CD14-positive monocyte (primary cell): ENCODE results near the gene NELL1. TPM values are rescaled to one million over a fixed set of nuclear protein-coding genes. Genes with fewer than 3 reads are reported as not detected.

Experiments used
- DNase-seq, 3 donors: peaks; one replicate each; pipeline ENCODE4 v3.0.0-alpha.2; 2011 to 2022
- H2AFZ ChIP-seq: 2 replicates; pipeline ENCODE4 v1.6.0; 2012; ENCODE audit warnings: mild to moderate bottlenecking, low read depth, low read length, inconsistent platforms; ENCODE audit not compliant: insufficient read depth, poor library complexity, severe bottlenecking
- H3K27ac ChIP-seq, 2 donors: 1 replicate in 1 of 2; 2 replicates in 1 of 2; pipeline ENCODE4 v1.5.1; 2012 to 2013; ENCODE audit warnings: low read length in 2 of 2, control low read depth in 1 of 2, inconsistent platforms in 1 of 2, low read depth in 1 of 2, mild to moderate bottlenecking in 1 of 2
- H3K27me3 ChIP-seq, 2 donors: one replicate each; pipeline versions ENCODE4 v1.6.0 to v1.6.1; 2011 to 2013; ENCODE audit warnings: low read length in 2 of 2; ENCODE audit not compliant: control insufficient read depth in 2 of 2, insufficient read depth in 2 of 2
- H3K36me3 ChIP-seq, 2 donors: replicated peaks in 1 of 2; 1 replicate in 1 of 2; 2 replicates in 1 of 2; pipeline versions ENCODE4 v1.5.1 to v1.6.1; 2012 to 2013; ENCODE audit warnings: low read length in 2 of 2, control low read depth in 1 of 2, inconsistent platforms in 1 of 2, mild to moderate bottlenecking in 1 of 2; ENCODE audit not compliant: insufficient read depth in 2 of 2, control insufficient read depth in 1 of 2
- H3K4me1 ChIP-seq, 2 donors: 1 replicate in 1 of 2; 2 replicates in 1 of 2; pipeline versions ENCODE4 v1.5.1 to v1.6.1; 2012 to 2013; ENCODE audit warnings: low read length in 2 of 2, control low read depth in 1 of 2, inconsistent platforms in 1 of 2, mild to moderate bottlenecking in 1 of 2, moderate library complexity in 1 of 2; ENCODE audit not compliant: insufficient read depth in 2 of 2, control insufficient read depth in 1 of 2
- H3K4me2 ChIP-seq: replicated peaks from 2 replicates; pipeline ENCODE3; 2012; ENCODE audit warnings: low read length, moderate library complexity, mild to moderate bottlenecking; ENCODE audit not compliant: poor library complexity, severe bottlenecking; ENCODE audit errors: extremely low read depth
- H3K4me3 ChIP-seq, 3 experiments: fragments of 200-600 bp in 1 of 3; sonication (generic) in 1 of 3; replicated peaks in 1 of 3; 1 replicate in 2 of 3; 2 replicates in 1 of 3; pipeline ENCODE4 v1.5.1; 2011 to 2013; ENCODE audit warnings: low read length in 3 of 3, mild to moderate bottlenecking in 3 of 3, control low read depth in 2 of 3, low read depth in 2 of 3, inconsistent platforms in 1 of 3, moderate library complexity in 1 of 3
- H3K79me2 ChIP-seq: 2 replicates; pipeline ENCODE4 v1.6.0; 2012; ENCODE audit warnings: mild to moderate bottlenecking, control low read depth, inconsistent platforms, low read length, moderate library complexity; ENCODE audit not compliant: insufficient read depth
- H3K9ac ChIP-seq: 2 replicates; pipeline ENCODE4 v1.6.0; 2017; ENCODE audit warnings: low read length, mild to moderate bottlenecking; ENCODE audit not compliant: insufficient read depth, poor library complexity, severe bottlenecking
- H3K9me3 ChIP-seq, 2 donors: replicated peaks in 1 of 2; 1 replicate in 1 of 2; 2 replicates in 1 of 2; pipeline versions ENCODE4 v1.5.1 to v1.6.1; 2012 to 2013; ENCODE audit warnings: low read length in 2 of 2, control low read depth in 1 of 2; ENCODE audit not compliant: control insufficient read depth in 1 of 2, insufficient read depth in 1 of 2
- H4K20me1 ChIP-seq: 2 replicates; pipeline ENCODE4 v1.6.0; 2012; ENCODE audit warnings: mild to moderate bottlenecking, low read length, control low read depth, moderate library complexity; ENCODE audit not compliant: insufficient read depth
- H3K27ac Mint-ChIP-seq, 7 donors: one replicate each; pipeline ENCODE4 v1.8.0; 2020; ENCODE audit warnings: mild to moderate bottlenecking in 7 of 7, mixed read lengths in 7 of 7, moderate library complexity in 6 of 7, inconsistent platforms in 2 of 7
- H3K27me3 Mint-ChIP-seq, 3 donors: one replicate each; pipeline ENCODE4 v1.8.0; 2021 to 2022; ENCODE audit warnings: low read depth in 3 of 3, mild to moderate bottlenecking in 3 of 3, mixed read lengths in 3 of 3, moderate library complexity in 3 of 3, inconsistent platforms in 1 of 3
- H3K36me3 Mint-ChIP-seq, 2 donors: one replicate each; pipeline ENCODE4 v1.8.0; 2020; ENCODE audit warnings: mixed read lengths in 2 of 2, inconsistent platforms in 1 of 2, mild to moderate bottlenecking in 1 of 2
- H3K4me1 Mint-ChIP-seq: one replicate; pipeline ENCODE4 v1.8.0; 2020; ENCODE audit warnings: mild to moderate bottlenecking, mixed read lengths
- H3K4me3 Mint-ChIP-seq, 2 donors: one replicate each; pipeline ENCODE4 v1.8.0; 2020; ENCODE audit warnings: mild to moderate bottlenecking in 2 of 2, mixed read lengths in 2 of 2, moderate library complexity in 1 of 2
- H3K9me3 Mint-ChIP-seq, 7 donors: one replicate each; pipeline ENCODE4 v1.8.0; 2020 to 2022; ENCODE audit warnings: mixed read lengths in 7 of 7, mild to moderate bottlenecking in 6 of 7, moderate library complexity in 6 of 7, inconsistent platforms in 2 of 7
- WGBS: methylation state at CpG from one replicate; pipeline ENCODE4 v1.1.5; 2013; ENCODE audit warnings: missing lambda C conversion rate; ENCODE audit not compliant: insufficient coverage; 5-methylcytosine and 5-hydroxymethylcytosine counted together
- intact Hi-C, 2 donors: fragments of 100-400 bp; cut with micrococcal nuclease; formaldehyde crosslinking; loops; one replicate each; pipeline versions ENCODE4 v1.15.0 to v1.15.1; 2023
- polyA plus RNA-seq, 3 donors: library from polyadenylated mRNA; depleted of rRNA in 1 of 3; unstranded in 2 of 3; stranded (reverse) in 1 of 3; fragments of 300-500 nt in 2 of 3; fragments of >200 nt in 1 of 3; fragmentation: Illumina TruSeq in 2 of 3; gene quantifications; 1 replicate in 2 of 3; 2 replicates in 1 of 3; pipeline ENCODE4 v1.2.3, GENCODE V29; 2012 to 2021
- TF ChIP-seq, protein P1 (sequence below): fragments of 200-600 bp; IDR thresholded peaks from one replicate; pipeline ENCODE4 v1.8.0; 2022; ENCODE audit warnings: antibody characterized with exemption, mild to moderate bottlenecking

Gene NELL1
- polyA plus RNA-seq, 3 donors = not detected

DNA sequence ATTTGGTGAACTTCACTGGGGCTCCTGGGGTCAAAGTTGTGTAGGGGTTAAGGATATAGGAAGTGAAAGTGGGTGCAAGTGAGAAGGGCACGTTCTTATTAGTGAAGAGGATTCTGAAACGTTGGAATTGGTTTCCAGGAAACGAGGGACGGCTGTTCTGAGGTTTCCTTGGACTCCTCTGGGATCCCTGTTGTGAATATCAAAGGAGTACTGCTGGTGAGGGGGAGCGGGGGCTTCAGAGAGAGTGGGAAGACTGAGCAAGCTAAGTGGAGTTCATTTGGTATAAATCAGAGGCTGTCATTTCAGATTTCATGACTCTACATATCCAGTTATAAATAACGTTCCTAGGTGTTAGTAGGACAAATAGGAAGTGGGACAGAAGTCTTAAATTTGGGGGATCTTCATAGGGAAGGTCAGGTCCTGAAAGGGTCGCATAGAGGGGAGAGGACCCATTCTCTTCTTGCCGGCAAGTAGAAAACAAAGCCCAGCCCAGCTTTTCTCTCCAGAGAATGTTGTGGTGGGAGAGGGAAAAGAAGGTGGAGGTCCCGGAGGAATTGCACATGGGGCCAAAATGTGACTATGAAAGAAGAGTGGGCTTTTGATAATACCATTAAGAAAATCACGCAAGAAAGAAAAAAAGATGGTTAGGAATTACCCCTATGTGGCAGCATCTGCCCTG, 1.1 kb upstream of the NELL1 start:
- Histone ChIP-seq H3K4me1 (no peaks in the 10 kb centered on the region), H2AFZ (no peak overlapping the region), H3K9me3 (peaks cover 7 to 14% of the 10 kb centered on the region in 2 donors), H3K36me3 (no peaks in the 10 kb centered on the region), H3K79me2 (no peaks in the 10 kb centered on the region), H3K27ac (no peak overlapping the region), H4K20me1 (no peaks in the 10 kb centered on the region), H3K4me3 (no peak overlapping the region), H3K9ac (no peak overlapping the region), H3K27me3 (peaks cover 53 to 67% of the 10 kb centered on the region in 2 donors), H3K4me2 (no peak overlapping the region)
- Mint-ChIP-seq H3K36me3 (peaks cover 0 to 2% of the 10 kb centered on the region in 2 donors), H3K4me1 (peaks cover 13% of the 10 kb centered on the region), H3K4me3 (peak overlapping the region in 1 of 2 donors; percentile 78), H3K27ac (no peak overlapping the region), H3K9me3 (peaks cover 0 to 15% (median 11%) of the 10 kb centered on the region in 7 donors), H3K27me3 (peaks cover 49 to 75% (median 71%) of the 10 kb centered on the region in 3 donors)
- TF ChIP-seq, protein P1, sequence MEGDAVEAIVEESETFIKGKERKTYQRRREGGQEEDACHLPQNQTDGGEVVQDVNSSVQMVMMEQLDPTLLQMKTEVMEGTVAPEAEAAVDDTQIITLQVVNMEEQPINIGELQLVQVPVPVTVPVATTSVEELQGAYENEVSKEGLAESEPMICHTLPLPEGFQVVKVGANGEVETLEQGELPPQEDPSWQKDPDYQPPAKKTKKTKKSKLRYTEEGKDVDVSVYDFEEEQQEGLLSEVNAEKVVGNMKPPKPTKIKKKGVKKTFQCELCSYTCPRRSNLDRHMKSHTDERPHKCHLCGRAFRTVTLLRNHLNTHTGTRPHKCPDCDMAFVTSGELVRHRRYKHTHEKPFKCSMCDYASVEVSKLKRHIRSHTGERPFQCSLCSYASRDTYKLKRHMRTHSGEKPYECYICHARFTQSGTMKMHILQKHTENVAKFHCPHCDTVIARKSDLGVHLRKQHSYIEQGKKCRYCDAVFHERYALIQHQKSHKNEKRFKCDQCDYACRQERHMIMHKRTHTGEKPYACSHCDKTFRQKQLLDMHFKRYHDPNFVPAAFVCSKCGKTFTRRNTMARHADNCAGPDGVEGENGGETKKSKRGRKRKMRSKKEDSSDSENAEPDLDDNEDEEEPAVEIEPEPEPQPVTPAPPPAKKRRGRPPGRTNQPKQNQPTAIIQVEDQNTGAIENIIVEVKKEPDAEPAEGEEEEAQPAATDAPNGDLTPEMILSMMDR = no peak
- DNase-seq = no peak
- WGBS = 9% methylated on average over 7 of the region's 10 CpGs
- intact Hi-C loops = no loop called here

DNA sequence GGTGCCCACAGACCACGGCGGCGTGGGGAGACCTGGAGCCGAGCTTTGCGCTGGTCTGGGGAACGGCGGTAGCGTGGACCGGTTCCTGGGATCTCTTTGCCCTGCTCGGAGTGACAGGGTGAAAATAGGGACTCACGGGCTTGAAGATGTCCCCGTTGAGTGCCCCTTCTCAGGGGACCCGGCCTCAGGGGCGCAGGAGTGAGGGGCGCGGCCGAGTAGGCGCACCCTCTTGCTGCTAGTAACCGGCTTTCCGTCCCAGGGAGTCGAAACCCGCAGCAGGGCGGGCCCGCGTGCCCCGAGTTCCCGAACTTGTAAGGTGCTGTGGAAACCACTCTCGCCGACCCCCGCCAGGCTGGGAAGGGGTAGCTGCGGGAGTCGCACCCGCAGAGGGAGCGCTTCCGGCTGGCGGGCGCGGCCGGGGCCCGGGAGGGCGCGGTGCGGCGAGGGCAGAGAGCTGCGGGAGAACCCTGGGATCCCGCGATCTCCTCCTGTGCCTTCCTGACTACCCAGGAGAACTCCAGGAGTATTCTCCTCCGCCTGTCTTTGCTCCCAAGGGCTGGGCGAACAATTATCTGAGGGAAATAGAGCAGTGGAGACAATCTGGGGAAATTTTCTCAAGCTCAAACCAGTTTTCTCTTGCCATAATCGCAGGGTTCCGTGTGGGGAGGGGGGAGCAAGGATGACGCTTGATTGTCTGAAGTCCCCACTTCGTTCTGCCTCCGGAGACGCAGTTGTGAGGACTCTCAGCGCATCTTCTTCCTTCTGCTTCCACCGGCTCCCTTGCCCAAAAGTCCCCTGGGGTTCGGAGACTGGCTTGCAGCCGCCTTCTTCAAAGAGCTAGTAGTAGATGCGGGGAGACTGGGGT, 666 bp downstream of the NELL1 start:
- H3K9me3 Mint-ChIP-seq = peaks cover 0 to 15% (median 11%) of the 10 kb centered on the region in 7 donors
- DNase-seq = no peak
- peak overlapping the region in 1 of 2 donors; percentile 77 for H3K4me3 Mint-ChIP-seq
- H3K4me2 ChIP-seq = no peak overlapping the region
- H3K36me3 Mint-ChIP-seq = peaks cover 0 to 2% of the 10 kb centered on the region in 2 donors
- WGBS = 2% methylated on average over 58 of the region's 60 CpGs
- H3K4me1 ChIP-seq = no peaks in the 10 kb centered on the region
- TF ChIP-seq, protein P1 = no peak
- no peak overlapping the region for H3K4me3 ChIP-seq
- no peak overlapping the region for H3K9ac ChIP-seq
- H3K4me1 Mint-ChIP-seq = peaks cover 13% of the 10 kb centered on the region
- H3K9me3 ChIP-seq = peaks cover 7 to 14% of the 10 kb centered on the region in 2 donors
- intact Hi-C loops = no loop called here
- no peak overlapping the region for H3K27ac ChIP-seq
- no peaks in the 10 kb centered on the region for H3K36me3 ChIP-seq
- H3K27me3 ChIP-seq = peaks cover 53 to 69% of the 10 kb centered on the region in 2 donors
- H2AFZ ChIP-seq = no peak overlapping the region
- no peaks in the 10 kb centered on the region for H4K20me1 ChIP-seq
- no peaks in the 10 kb centered on the region for H3K79me2 ChIP-seq
- no peak overlapping the region for H3K27ac Mint-ChIP-seq
- H3K27me3 Mint-ChIP-seq = peaks cover 50 to 73% (median 71%) of the 10 kb centered on the region in 3 donors
